ENCODE data around the gene AIMP1.

AIMP1 gene
- 18.8 to 69.4 (median 41.6) reads per million in 17 experiments for total RNA-seq

- DNase-seq, result peak; percentile 91 to 96 (median 95)
Measured at GRCh38 chr4:106315968-106316772, at the start of gene AIMP1, which contains the start of gene TBCK. TSS of gene AIMP1 (plus strand) at chr4:106316550. CDS start at chr4:106325010, 8,460 bp downstream. TSS of gene TBCK (minus strand) at chr4:106316209. CDS start at chr4:106308960, 7,249 bp downstream.

DNA sequence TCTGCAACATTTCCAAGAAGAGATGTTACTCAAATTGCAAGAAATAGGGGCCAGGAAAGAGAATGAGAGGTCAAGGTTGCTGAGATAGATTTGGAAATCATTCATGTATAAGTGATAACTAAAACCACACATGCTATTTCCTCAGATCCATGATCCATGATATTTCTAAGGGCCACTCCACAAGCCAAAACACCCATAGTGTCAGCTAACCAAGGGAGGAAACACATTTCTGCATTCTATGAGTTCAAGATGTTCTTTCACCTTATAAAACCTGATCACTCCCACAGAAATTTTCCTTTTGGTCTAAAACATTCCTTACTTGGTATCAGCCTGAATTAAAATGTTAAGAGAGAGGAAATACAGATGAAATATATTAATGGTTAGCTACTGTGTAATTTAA is 47.6 kb upstream of the AIMP1 start:
- DNase-seq, result no peak

DNA sequence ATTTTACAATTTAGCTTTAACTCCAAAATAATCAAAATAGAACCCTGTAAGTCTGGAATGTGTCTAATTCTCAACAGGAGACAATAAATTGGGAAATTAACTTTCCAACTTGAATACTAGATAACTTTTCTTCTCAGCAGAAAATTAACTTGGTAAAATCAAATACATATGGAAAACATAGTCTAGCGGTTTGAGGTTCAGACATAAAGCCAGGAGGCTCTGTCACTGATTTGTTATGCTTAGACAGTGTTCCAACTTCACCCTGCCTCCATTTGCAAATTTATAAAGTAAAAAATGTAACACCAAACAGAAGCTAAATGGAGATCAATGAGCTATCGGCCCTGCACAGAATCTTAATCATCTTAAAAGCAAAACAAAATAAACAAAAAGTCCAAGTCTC is 46.6 kb upstream of the AIMP1 start:
- no peak for DNase-seq

GRCh38 chr4:106270736-106271135 is 45.6 kb upstream of the AIMP1 start:
- no peak for DNase-seq

- no peak for DNase-seq
Measured at GRCh38 chr4:106273831-106274230, 42.5 kb upstream of the AIMP1 start.

- DNase-seq, result no peak
Measured at GRCh38 chr4:106277140-106277675, 39.1 kb upstream of the AIMP1 start.

DNA sequence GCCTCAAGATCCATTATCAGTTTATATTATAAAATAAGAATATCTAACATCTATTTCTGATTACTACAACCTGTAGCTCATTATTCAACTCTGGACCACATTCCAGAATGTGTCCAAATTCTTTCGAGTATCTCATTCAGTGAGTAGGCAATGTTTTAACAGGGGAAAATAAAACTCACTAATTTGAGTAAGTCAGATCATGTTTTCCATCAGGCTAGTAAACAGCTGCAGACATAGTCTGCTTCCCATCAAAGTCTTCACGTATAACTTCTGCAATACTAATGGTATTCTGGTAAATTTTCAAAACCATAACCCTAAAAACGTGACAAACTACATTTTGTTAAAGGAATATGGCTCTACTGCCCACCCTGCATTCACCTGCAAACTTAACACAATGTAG is 32.1 kb upstream of the AIMP1 start:
- no peak for DNase-seq

DNA sequence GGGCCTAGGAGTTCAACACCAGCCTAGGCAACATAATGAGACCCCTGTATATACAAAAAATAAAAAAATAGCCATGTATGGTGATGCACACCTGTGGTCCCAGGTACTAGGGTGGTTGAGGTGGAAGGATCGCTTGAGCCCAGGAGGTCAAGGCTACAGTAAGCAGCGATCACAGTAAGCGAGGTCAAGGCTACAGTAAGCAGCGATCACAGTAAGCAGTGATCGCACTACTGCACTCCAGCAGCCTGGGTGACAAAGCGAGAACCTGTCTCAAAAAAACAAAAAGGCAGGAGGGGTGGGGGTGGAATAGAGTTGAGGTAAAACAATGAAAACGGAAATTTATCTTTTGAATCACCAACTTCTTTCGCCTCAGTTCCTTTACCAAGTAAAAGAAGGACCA is 29.7 kb upstream of the AIMP1 start:
- DNase-seq, result no peak

DNA sequence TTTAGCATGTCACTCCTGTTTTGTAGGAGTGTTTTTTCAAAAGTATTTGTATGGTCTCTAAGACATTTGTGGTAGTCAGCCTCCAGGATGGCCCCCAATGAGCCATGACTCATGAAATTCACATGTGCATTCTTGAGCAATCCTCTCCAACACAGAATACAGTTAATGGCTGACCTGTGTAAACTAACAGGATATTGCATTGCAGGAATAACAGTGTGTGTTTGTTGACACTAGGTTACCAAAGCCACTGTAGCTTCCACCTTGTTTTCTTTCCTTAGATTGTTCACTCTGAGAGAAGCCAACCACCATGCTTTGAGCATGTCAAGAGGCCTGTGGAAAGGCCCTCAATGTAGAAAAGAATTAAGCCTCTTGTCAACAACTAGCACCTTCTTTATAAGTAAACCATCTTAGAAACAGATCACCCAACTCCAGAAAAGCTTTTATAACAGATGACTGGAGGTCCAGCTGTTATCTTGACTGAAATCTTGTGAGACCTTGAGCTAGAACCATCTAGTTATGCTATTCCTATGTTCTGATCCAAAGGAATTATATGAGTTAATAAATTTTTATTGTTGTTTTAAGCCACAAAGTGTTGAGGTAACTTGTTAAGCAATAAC is 28.9 kb upstream of the AIMP1 start:
- peak; percentile 16 to 64 (median 39) for DNase-seq

- no peak for DNase-seq
Measured at GRCh38 chr4:106289737-106290136, 26.6 kb upstream of the AIMP1 start.

- no peak for DNase-seq
Measured at GRCh38 chr4:106291678-106292077, 24.7 kb upstream of the AIMP1 start.

DNA sequence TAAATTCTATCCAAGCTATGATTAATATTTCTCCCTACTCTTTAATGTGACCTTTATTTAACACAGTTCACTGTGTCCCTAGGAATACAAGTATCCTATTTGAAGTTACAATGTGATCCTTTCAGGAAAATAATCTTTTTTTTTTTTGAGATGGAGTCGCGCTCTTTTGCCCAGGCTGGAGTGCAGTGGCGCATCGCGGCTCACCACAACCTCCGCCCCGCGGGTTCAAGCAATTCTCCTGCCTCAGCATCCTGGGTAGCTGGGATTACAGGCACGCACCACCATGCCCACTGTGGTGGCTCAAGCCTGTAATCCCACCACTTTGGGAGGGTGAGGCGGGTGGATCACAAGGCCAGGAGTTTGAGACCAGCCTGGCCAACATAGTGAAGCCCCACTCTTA is 22.3 kb upstream of the AIMP1 start:
- no peak for DNase-seq

DNA sequence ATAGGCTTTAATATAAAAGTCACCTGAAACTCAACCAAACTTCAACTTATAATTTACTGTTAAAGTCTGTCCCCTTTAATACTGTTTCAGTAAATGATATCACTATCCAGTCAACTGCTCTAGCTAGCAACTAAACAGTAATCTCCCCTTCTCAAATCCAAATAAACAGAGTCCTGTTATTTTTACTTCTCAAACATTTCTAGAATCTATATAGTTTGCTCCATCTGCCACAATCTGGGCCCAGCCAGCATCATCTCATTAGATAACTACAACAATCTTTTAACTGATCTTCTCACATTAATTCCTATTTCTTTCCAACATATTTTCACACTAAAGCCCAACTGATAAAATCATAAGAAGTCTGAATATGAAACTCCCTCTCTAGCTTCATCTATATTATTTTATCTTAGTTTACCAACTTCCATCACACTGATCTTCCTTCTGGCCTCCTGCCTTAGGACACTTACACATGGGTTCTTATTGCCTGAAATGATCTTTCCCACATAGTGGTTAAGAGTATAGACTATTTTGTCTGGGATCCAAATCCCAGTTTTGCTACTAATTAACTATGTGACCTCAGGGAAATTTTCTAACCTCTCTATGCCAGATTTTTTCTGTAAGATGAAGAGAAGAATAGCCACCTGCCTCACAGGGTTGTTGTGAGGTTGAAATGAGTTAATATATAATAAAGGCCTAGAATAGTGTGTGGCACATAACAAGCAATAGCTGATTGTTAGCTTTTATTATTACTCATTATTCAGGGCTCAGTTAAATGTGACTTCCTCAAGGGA is 18.9 kb upstream of the AIMP1 start:
- DNase-seq, result no peak

DNA sequence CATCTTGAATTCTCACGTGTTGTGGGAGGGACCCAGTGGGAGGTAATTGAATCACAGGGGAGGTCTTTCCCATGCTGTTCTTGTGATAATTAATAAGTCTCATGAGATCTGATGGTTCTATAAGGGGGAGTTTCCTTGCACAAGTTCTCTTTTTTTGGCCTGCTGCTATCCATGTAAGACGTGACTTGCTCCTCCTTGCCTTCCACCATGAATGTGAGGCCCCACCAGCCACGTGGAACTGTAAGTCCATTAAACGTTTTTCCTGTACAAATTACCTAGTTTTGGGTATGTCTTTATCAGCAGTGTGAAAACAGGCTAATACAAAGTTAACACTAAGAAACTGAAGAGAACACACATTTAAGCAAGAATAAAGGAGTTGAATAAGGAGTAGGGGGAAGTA is 16.4 kb upstream of the AIMP1 start:
- DNase-seq, result peak; percentile 4 to 36 (median 18)

DNA sequence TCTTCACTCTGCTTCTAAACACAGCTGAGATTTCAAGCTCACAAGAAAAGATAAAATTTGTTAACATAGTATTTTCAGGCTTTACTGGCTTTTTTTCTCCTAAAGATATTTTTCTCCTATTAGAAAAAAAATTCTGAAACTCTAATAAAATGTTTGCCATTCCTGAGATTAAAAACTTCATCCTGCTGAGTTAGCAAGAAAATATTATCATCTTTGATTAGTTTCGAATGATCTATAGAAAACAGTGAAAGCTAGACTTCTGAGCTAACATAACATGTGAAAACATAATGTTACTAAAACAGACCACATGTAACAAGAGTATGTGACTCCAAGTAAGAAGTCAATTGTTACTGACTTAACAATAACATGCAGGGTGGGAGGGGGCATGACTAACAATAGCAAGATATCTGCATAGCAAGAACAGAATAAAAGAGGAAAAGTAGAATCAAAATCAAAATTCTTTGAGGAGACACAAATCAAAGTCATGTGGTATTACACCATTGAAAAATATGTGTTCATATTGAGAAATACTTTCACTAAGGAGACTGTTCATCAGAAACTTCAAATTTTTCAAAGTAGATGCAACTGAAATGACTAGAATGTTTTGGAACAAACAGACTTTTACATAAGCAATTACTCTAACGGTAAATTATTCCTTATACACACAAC is 14.8 kb upstream of the AIMP1 start:
- DNase-seq, result no peak

- no peak for DNase-seq
Measured at GRCh38 chr4:106302062-106302438, 14.3 kb upstream of the AIMP1 start.

GRCh38 chr4:106303548-106304281 is 12.6 kb upstream of the AIMP1 start:
- no peak for DNase-seq

GRCh38 chr4:106304632-106305031 is 11.7 kb upstream of the AIMP1 start:
- DNase-seq, result no peak

DNA sequence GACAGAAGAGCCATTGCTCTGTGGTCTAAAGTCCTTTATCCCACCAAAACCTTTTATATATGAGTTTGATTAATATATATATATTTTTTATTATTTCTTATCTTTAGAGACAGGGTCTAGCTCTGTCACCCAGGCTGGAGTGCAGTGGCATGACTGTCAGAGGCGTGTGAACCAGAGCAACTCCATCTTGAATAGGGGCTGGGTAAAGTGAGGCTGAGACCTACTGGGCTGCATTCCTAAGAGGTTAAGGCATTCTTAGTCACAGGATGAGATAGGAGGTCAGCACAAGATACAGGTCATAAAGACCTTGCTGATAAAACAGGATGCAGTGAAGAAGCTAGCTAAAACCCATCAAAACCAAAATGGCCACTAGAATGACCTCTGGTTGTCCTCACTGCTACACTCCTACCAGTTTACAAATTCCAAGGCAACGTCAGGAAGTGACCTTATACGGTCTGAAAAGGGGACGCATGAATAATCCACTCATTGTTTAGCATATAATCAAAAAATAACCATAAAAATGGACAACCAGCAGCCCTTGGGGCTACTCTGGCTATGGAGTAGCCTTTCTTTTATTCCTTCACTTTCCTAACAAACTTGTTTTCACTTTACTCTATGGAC is 10.8 kb upstream of the AIMP1 start:
- no peak for DNase-seq

GRCh38 chr4:106306561-106306960 is 9.8 kb upstream of the AIMP1 start:
- DNase-seq, result no peak

DNA sequence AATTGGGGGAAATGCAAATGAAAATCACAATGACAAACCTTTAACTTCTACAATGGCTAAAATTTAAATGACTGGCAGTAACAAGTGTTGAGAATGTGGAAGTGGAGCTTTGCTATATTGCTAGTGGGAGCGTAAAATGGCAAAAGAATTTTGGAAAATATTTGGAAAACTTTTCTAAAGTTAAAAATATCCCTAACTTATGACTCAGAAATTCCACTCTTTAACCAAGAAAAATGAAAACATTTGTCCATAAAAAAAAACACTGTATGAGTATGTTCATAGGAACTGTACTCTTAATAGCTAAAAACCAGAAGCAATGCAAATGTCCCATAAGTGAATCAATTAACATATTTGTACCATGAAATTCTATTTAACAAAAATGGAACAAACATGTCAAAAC is 4.0 kb upstream of the AIMP1 start:
- DNase-seq, result no peak
